DND-41 (cell line): ENCODE measurements around the gene BATF2.

Experiments used
- CTCF ChIP-seq: IDR thresholded peaks from 2 replicates; pipeline ENCODE4 v1.5.1; 2012; ENCODE audit warnings: borderline replicate concordance, low read length, moderate library complexity, mild to moderate bottlenecking; ENCODE audit not compliant: poor library complexity, severe bottlenecking; ENCODE audit errors: extremely low read depth
- EZH2 ChIP-seq: IDR thresholded peaks from 3 replicates; pipeline ENCODE4 v1.6.1; 2012; ENCODE audit warnings: borderline replicate concordance, low read depth, mild to moderate bottlenecking, moderate library complexity, low read length, inconsistent platforms; ENCODE audit not compliant: severe bottlenecking

GRCh38 chr11:64971421-64972233, 25.1 kb downstream of the BATF2 start, which contains the start of gene MAJIN:
- no peak for TF ChIP-seq CTCF
- TF ChIP-seq EZH2, result no peak
